GM18951 (cell line): ENCODE measurements around the gene CCDC40.

Experiments
- POLR2A ChIP-seq: IDR thresholded peaks from 4 replicates; pipeline ENCODE4 v1.6.1; 2011; ENCODE audit warnings: mild to moderate bottlenecking; ENCODE audit not compliant: insufficient read length, insufficient read depth; ENCODE audit errors: extremely low read depth
- in situ Hi-C: fragments of 300-500 bp; cut with MboI; formaldehyde crosslinking; loops from one replicate; pipeline ENCODE4 v1.12.0; 2022; ENCODE audit warnings: low sequenced_read_pairs, mixed read lengths, inconsistent platforms; ENCODE audit not compliant: unreplicated experiment

CCDC40 gene

DNA sequence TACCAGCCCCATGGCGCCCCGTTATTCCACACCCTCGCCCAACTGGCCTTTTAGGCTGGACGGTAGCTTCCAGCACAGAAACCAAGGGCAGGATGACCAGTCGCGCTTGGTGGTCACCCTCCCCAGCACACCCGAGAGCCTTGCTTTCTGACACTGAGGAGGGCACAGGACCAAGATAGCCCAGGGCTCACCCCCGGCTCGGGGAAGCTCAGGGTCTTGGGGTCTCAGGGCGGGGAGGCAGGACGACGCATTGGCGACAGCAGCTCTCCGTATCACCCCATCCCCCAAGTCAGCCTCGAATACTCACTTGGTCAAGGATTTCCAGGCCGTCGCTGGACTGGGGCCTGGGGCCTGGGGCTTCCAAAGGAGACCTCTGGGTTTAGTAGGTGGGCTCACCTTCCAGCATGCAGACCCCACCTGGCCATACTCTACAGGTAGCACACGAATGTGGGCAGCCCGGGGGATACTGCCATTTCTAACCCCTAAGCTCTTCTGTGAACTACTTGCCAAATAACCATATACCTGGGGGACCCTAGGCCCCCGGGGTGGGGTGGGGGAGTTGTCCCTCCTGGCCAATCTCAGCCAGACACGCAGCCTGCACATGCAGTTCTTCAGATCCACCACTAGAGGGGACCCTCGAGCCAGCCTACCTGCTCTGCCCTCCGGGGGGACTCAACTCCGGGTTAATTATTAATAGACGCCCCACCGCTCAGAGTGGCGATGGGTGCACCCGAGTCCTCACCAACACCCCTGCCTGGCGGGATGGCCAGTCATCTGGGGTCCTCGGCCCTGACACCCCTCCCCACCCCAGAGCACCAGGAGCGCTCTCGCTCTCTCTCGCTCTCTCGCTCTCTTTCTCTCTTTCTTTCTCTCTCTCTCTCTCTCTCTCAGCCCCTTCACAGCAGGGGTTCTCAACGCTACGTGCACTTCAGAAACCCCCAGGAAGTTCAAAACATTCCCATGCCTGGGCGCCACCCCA is 30.8 kb upstream of the CCDC40 start:
- in situ Hi-C loops: no loop called here
- TF ChIP-seq POLR2A: no peak

DNA sequence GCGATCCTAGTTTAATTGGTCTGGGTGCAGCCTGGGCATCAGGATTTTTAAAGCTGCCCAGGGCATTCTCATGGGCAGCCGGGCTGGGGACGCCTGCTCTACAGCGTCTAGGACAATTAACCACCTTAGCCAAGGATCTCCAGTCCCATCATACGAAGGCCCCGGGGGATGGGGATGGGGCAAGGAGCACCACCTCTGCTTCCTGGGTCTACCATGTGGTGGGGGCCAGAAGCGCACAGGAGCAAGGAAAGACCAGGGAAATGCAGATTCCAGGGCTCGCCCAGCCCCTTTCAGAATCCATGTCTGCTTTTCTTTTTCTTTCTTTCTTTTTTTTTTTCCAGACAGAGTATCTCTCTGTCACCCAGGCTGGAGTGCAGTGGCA is 30.1 kb upstream of the CCDC40 start:
- in situ Hi-C loops: no loop called here
- TF ChIP-seq POLR2A: no peak

DNA sequence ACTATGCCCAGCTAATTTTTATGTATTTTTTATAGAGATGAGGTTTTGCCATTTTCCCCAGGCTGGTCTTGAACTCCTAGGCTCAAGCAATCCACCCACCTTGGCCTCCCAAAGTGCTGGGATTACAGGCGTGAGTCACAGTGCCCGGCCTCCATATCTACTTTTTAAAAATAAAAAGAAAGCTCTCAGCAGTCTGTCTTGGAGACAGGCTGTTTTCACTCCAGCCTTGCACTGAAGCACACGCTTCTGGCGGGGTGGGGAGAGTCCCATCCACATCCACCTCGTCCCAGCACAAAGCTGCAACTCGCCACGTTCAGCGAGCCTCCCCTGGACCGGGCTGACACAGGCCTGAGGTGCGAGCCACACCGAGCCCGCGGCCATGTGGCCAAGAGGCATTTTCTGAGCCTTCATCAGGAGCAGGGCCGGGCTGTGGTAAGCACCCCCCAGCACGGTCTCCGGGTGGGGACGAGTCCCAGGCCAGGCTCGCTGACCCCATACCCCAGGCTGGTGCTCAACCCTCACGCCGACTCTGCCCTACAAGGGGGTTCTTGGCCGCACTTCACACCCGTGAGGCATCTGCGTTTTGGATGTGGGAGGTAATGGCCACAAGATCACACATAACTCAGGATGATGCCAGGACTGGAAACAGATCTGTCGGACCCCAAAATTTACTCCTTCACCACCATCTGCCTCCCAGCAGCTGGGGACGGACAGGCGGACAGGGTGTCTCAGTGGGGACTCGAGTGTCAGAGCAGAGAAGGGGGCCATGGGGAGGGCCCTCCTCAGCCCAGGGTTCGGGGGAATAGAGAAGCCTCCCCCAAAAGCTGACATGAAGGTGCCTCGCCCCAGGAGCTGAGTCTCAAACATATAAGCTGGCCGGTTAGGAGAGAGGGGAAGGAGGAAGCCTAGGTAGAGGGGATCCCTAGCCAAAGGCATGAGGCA is 29.4 kb upstream of the CCDC40 start:
- TF ChIP-seq POLR2A: no peak
- in situ Hi-C loops: no loop called here

DNA sequence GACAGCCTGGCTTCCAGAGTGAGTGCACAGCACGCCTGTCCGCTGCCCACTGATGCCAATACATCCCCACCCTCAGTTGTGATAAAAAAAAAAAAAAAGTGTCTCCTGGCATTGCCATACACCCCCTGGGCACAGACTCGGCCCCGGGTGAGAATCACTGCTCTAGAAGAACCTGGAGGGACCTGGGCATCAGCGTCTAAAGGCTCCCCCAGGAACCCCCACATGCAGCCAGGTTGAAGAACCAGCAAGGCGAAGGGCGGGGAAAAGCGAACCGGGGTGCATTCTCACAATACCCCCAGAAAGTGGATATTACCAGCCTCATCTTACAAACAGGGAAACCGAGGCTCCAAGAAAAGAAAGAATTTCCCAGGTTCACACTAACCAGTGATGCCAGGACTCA is 28.5 kb upstream of the CCDC40 start:
- no peak for TF ChIP-seq POLR2A
- in situ Hi-C loops: no loop called here

DNA sequence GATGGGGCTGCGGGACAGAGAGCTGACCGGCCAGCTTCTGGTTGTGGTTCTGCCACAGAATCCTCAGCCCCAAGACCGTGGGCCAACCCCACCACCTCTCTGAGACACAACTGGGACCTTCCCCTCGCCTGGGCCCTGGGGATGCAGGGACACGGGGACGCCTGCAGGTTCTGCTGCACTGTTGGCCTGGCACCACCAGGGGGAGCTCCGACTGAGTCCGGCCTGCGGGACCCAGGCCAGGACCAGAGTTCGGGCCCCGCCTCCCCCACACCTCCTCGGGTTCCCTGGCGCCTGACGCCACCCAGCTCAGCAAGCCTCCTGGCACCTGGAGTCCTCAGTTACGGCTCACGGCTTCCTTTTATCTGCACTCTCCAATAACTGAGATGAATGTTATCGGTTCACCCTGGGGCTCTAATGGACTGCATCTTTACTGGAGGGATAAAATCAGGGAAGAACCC is 28.0 kb upstream of the CCDC40 start:
- in situ Hi-C loops: no loop called here

DNA sequence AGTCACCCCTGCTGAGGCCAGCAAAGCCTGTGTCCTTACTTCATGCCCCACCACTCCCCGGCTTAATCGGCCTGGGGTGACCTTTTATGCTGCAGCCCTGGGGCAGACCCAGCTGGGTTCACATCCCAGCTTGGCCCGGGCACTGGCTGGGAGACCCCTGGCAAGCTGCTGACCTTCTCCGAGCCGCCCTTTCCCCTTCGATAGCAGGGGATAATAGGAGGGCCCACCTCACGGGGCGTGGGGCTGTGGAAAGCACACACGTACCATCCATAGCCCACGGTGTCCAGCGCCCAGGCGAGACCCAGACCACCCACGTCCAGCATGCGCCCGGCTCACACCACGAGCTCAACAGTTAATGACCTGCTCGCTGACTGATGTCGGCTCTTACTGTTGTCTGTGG is 27.6 kb upstream of the CCDC40 start:
- TF ChIP-seq POLR2A: no peak
- in situ Hi-C loops: no loop called here

More for the DNA sequence above, 28.0 kb upstream of the CCDC40 start:
- TF ChIP-seq POLR2A: no peak

DNA sequence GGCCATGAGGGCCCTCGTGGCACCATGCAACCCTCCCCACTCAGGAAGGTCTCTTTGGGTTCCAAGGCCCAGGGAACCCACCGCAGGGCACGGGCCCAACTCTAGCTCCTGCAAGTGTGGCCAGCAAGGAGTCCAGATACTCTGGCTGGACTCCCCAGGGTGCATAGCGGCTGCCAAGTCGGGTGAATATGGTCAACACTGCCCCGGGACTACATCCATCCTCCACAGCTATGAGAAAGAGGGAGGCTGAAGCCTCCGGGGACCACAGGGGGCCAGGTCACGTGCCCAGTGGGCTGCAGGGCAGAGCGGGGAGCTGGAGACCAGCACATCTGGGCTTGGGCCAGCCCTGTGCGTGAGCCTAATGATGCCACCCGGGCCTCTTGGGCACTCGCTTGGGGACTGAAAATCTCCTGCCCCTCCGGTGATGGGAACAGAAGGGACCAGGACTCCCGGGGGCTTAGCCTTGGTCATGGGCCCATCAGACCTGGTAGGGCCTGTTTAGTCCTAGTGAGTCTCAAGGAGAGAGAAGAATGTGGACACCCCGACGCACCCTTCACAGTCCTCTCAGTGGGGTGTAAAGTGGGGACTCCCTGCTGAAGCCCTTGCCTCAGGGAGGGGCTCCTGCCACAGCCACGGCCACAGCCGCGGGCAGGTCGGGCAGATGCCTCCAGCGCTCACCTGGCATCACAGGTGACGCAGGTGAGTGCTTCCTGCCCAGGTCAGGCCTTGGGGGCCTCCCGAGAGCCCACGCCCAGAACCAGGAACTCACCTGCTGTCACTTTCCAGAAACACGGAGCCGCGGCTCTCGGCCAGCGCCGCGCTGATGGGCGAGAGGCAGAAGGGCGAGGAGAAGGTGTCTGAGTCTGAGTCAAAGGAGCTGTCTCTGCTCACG is 26.8 kb upstream of the CCDC40 start:
- in situ Hi-C loops: no loop called here
- TF ChIP-seq POLR2A: no peak

DNA sequence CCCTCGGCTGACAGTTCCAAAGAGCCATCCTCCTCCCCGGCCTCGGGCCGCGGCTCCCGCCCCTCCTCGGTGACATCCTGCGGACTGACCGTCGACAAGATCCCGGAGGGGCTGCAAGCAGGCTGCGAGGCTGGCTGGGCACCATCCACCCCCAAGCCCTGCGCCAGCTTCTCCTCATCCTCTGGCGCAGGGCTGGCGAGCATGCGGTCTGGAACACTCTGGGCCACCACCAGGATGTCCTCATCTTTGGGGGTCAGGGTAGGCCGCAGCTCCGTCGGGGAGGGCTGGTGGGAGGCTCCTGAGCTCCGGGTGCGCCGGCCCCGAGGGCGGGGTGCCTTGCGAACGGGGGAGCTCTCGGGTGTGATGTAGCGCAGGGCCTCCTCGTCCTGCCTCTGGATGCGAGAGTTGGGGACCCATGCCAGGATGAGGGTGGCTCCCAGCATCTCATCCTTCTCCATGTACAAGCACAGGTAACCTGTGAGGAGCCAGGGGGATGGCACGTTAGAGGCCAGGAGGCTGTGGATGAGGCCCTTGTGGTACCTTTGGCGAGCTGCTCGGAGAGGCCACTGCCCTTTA is 26.1 kb upstream of the CCDC40 start:
- TF ChIP-seq POLR2A: no peak
- in situ Hi-C loops: no loop called here

DNA sequence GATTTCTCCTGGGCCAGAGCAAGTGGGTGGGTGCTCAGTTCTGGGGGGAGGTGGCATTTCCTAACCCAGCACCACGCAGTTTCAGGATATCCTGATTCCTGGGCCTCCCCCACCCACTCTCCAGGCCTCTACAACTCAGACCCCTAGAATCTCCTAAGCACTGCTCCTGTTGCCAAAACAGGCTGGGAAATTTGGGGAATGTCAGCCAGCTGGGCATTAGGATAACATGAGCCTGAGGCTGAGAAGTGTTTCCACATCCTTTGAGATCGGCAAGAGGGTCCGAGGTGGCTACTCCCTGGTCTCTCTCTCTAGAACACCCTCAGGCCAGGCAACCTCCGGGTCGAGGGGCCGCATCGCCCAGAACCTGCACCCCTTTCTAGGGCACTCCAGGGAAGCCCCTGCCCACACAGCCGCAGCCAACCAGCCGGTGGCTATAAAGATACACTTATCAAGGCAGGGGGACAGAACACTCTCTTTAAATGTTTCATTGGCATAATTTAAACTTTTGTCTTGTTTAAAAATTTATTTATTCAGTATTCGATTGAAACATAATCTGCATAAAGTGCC is 24.4 kb upstream of the CCDC40 start:
- in situ Hi-C loops: no loop called here
- no peak for TF ChIP-seq POLR2A

DNA sequence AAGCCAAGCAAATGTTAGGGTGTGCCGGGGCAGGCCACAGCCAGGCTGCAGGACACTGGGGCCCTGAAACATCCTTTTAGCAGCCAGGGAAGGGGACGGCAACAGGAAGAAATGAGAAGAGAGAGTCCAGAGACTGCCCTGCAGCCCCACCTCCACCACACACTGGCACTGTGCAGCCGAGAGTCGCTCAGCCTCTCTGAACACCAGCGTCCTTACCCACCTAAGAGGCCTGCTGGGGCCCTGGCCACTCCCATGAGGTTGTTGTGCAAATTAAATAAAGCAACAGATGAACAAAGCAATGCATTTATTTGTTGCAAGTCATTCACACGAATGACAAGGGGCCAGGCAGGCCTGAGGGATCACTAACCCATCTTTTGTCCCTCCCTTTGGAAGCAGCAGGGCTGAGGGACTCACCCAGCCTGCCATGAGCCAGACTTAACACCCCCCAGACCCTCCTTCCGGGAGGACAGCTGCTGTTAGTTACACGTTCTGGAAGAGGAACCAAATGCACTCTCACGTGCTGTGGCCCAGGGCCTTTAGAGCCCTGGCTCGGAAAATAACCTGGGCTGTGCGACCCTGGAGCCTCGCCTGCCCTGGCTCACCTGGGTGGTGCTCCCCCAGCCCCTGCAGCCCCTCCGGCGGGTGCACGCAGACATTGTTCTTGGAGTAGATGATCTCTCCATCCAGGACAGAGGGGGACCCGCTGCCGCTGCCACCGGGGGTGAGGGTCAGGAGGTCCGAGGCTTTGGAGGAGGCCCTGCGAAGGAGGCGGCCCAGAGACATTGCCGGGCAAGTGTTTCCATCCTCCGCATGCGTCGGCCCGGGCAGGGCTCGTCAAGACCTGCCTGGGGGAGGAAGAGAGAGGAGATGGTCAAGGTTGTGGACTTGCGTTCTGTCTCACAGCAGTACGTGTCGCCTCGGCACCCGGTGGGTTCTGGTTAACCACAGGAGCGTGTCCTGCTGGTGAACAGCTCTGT is 23.4 kb upstream of the CCDC40 start:
- TF ChIP-seq POLR2A: no peak
- in situ Hi-C loops: no loop called here

DNA sequence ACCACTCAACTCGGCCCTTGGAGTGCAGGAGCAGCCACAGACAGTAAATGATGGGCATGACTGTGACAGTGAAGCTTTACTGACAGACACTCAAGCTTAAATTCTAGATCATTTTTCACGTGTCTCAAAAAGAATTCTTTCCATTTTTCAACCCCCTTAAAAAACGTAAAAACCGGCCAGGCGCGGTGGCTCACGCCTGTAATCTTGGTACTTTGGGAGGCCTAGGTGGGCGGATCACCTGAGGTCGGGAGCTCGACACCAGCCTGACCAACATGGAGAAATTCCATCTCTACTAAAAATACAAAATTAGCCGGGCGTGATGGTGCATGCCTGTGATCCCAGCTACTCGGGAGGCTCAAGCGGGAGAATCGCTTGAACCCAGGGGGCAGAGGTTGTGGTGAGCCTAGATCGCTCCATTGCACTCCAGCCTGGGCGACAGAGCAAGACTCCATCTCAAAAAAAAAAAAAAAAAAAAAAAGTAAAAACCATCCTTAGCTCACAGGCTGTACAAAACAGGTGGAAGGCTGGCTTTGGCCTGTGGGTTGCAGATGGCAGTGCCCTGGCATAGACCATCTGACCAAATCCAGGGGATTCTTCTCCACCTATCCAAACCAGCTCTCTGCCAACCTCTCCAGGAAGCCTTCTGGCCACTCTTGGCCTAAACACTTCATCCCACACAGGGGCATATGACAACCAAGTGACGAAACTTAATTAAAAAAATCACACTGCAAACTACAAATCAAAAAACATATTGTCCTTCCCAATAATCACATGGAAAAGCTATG is 19.0 kb upstream of the CCDC40 start:
- no peak for TF ChIP-seq POLR2A
- in situ Hi-C loops: no loop called here
